Chondrocyte (in vitro differentiated cells): Measurements from ENCODE around the gene HSPB9. TPM values are rescaled to one million over a fixed set of nuclear protein-coding genes. Genes with fewer than 3 reads are reported as not detected.

Source experiments
- DNase-seq: peaks from one replicate; pipeline ENCODE4 v3.0.0; 2021; ENCODE audit warnings: mixed read lengths, low spot score
- H3K27ac Mint-ChIP-seq: one replicate; pipeline ENCODE4 v1.8.0; 2021; ENCODE audit warnings: mild to moderate bottlenecking, moderate library complexity, mixed read lengths; ENCODE audit not compliant: unreplicated experiment
- H3K27me3 Mint-ChIP-seq: 2 replicates; pipeline ENCODE4 v1.8.0; 2021; ENCODE audit warnings: low read depth, mixed read lengths
- H3K36me3 Mint-ChIP-seq: 2 replicates; pipeline ENCODE4 v1.8.0; 2021; ENCODE audit warnings: low read depth, mixed read lengths
- H3K4me1 Mint-ChIP-seq: 2 replicates; pipeline ENCODE4 v1.8.0; 2021; ENCODE audit warnings: low read depth, mild to moderate bottlenecking, mixed read lengths
- H3K4me3 Mint-ChIP-seq: one replicate; pipeline ENCODE4 v1.8.0; 2021; ENCODE audit warnings: mild to moderate bottlenecking, moderate library complexity, mixed read lengths; ENCODE audit not compliant: unreplicated experiment
- H3K9me3 Mint-ChIP-seq: 2 replicates; pipeline ENCODE4 v1.8.0; 2021; ENCODE audit warnings: low read depth, mixed read lengths
- CTCF ChIP-seq: fragments of 200-600 bp; sonication (generic); IDR thresholded peaks from 2 replicates; pipeline ENCODE4 v1.5.0; 2021; ENCODE audit warnings: antibody characterized with exemption, mild to moderate bottlenecking, moderate library complexity
- total RNA-seq: library from RNA; stranded (reverse); gene quantifications from 3 replicates; pipeline ENCODE4 v1.2.1, GENCODE V29; 2021

The HSPB9 gene
- total RNA-seq, 1 donor from 2014 or later: not detected

GRCh38 chr17:42159796-42160530, 37.4 kb downstream of the HSPB9 start:
- peaks cover 13% of the 10 kb centered on the region for H3K4me1 Mint-ChIP-seq
- no peak overlapping the region for H3K27ac Mint-ChIP-seq
- no peaks in the 10 kb centered on the region for H3K27me3 Mint-ChIP-seq
- H3K36me3 Mint-ChIP-seq: no peaks in the 10 kb centered on the region
- H3K9me3 Mint-ChIP-seq: no peaks in the 10 kb centered on the region
- H3K4me3 Mint-ChIP-seq: no peak overlapping the region
- no peak for TF ChIP-seq CTCF
- DNase-seq: no peak

GRCh38 chr17:42160531-42160910, 37.9 kb downstream of the HSPB9 start:
- TF ChIP-seq CTCF: no peak
- DNase-seq: no peak
- no peak overlapping the region for H3K27ac Mint-ChIP-seq
- H3K9me3 Mint-ChIP-seq: no peaks in the 10 kb centered on the region
- H3K27me3 Mint-ChIP-seq: no peaks in the 10 kb centered on the region
- H3K36me3 Mint-ChIP-seq: no peaks in the 10 kb centered on the region
- peaks cover 8% of the 10 kb centered on the region for H3K4me1 Mint-ChIP-seq
- no peak overlapping the region for H3K4me3 Mint-ChIP-seq

GRCh38 chr17:42163113-42163512, 40.5 kb downstream of the HSPB9 start:
- no peak for DNase-seq
- no peak overlapping the region for H3K27ac Mint-ChIP-seq

GRCh38 chr17:42163696-42164407, 41.2 kb downstream of the HSPB9 start:
- no peak for TF ChIP-seq CTCF
- peaks cover 2% of the 10 kb centered on the region for H3K27me3 Mint-ChIP-seq
- H3K27ac Mint-ChIP-seq: no peak overlapping the region
- DNase-seq: no peak
- no peaks in the 10 kb centered on the region for H3K36me3 Mint-ChIP-seq
- H3K9me3 Mint-ChIP-seq: no peaks in the 10 kb centered on the region
- H3K4me1 Mint-ChIP-seq: no peaks in the 10 kb centered on the region
- no peak overlapping the region for H3K4me3 Mint-ChIP-seq

More at GRCh38 chr17:42163113-42163512, 40.5 kb downstream of the HSPB9 start:
- no peak overlapping the region for H3K4me3 Mint-ChIP-seq
- H3K36me3 Mint-ChIP-seq: no peaks in the 10 kb centered on the region
- peaks cover 2% of the 10 kb centered on the region for H3K27me3 Mint-ChIP-seq
- no peaks in the 10 kb centered on the region for H3K9me3 Mint-ChIP-seq
- TF ChIP-seq CTCF: peak; percentile 57
- no peaks in the 10 kb centered on the region for H3K4me1 Mint-ChIP-seq

- H3K27me3 Mint-ChIP-seq: peaks cover 7% of the 10 kb centered on the region
- no peak for DNase-seq
- H3K9me3 Mint-ChIP-seq: no peaks in the 10 kb centered on the region
- no peaks in the 10 kb centered on the region for H3K36me3 Mint-ChIP-seq
- H3K27ac Mint-ChIP-seq: no peak overlapping the region
- no peak for TF ChIP-seq CTCF
- no peaks in the 10 kb centered on the region for H3K4me1 Mint-ChIP-seq
- no peak overlapping the region for H3K4me3 Mint-ChIP-seq
These were observed 43.1 kb downstream of the HSPB9 start for GRCh38 chr17:42165751-42166150.
